Lower leg skin (tissue), 3 donors: ENCODE results near the gene HSDL2.

Source experiments
- CTCF ChIP-seq, 3 donors: fragments of 450-650 bp; IDR thresholded peaks; one replicate each; pipeline ENCODE4 v1.5.1; 2016; ENCODE audit warnings: antibody characterized with exemption in 3 of 3, mild to moderate bottlenecking in 3 of 3, moderate library complexity in 2 of 3
- POLR2A ChIP-seq, 2 donors: fragments of 450-650 bp; IDR thresholded peaks; one replicate each; pipeline ENCODE4 v1.6.1; 2016 to 2017; ENCODE audit warnings: antibody characterized with exemption in 2 of 2, mild to moderate bottlenecking in 1 of 2, moderate library complexity in 1 of 2

GRCh38 chr9:112437406-112437805 is 57.5 kb downstream of the HSDL2 start:
- TF ChIP-seq CTCF (IDR thresholded peaks at IDR 0.05) (no peak), POLR2A (IDR thresholded peaks at IDR 0.05) (no peak)
